ENCODE data around the gene CELF2.

CELF2 gene

GRCh38 chr10:10977978-10978377 is 39.7 kb upstream of the CELF2 start:
- no peaks in the 10 kb centered on the region for H3K4me1 ChIP-seq
- DNase-seq: no peak
- no peaks in the 10 kb centered on the region for H3K27me3 ChIP-seq
- no peak overlapping the region for H3K4me3 ChIP-seq (ENCODE audit: low read depth, low read length)
- no peaks in the 10 kb centered on the region for H3K36me3 ChIP-seq
- H3K9me3 ChIP-seq: no peaks in the 10 kb centered on the region
- no peak for TF ChIP-seq CTCF (IDR thresholded peaks at IDR 0.05; ENCODE audit: low read depth, low read length)

- DNase-seq: no peak
- no peaks in the 10 kb centered on the region for H3K9me3 ChIP-seq
- no peak overlapping the region for H3K4me3 ChIP-seq (ENCODE audit: low read depth, low read length)
- no peaks in the 10 kb centered on the region for H3K27me3 ChIP-seq
- TF ChIP-seq CTCF (IDR thresholded peaks at IDR 0.05; ENCODE audit: low read depth, low read length): no peak
- H3K36me3 ChIP-seq: no peaks in the 10 kb centered on the region
- H3K4me1 ChIP-seq: no peaks in the 10 kb centered on the region
Observed at GRCh38 chr10:10985361-10985760, 32.3 kb upstream of the CELF2 start.

GRCh38 chr10:10986606-10987005 is 31.1 kb upstream of the CELF2 start:
- no peaks in the 10 kb centered on the region for H3K4me1 ChIP-seq
- no peaks in the 10 kb centered on the region for H3K36me3 ChIP-seq
- no peaks in the 10 kb centered on the region for H3K9me3 ChIP-seq
- no peak overlapping the region for H3K4me3 ChIP-seq (ENCODE audit: low read depth, low read length)
- no peaks in the 10 kb centered on the region for H3K27me3 ChIP-seq
- no peak for DNase-seq
- no peak for TF ChIP-seq CTCF (IDR thresholded peaks at IDR 0.05; ENCODE audit: low read depth, low read length)

GRCh38 chr10:10987111-10987510 is 30.6 kb upstream of the CELF2 start:
- Histone ChIP-seq H3K27me3 (no peaks in the 10 kb centered on the region), H3K4me3 (ENCODE audit: low read depth, low read length) (no peak overlapping the region), H3K9me3 (no peaks in the 10 kb centered on the region), H3K36me3 (no peaks in the 10 kb centered on the region), H3K4me1 (no peaks in the 10 kb centered on the region)
- no peak for TF ChIP-seq CTCF (IDR thresholded peaks at IDR 0.05; ENCODE audit: low read depth, low read length)
- no peak for DNase-seq

- DNase-seq: no peak
- TF ChIP-seq CTCF (IDR thresholded peaks at IDR 0.05; ENCODE audit: low read depth, low read length): no peak
- Histone ChIP-seq H3K9me3 (no peaks in the 10 kb centered on the region), H3K36me3 (no peaks in the 10 kb centered on the region), H3K4me1 (no peaks in the 10 kb centered on the region), H3K27me3 (no peaks in the 10 kb centered on the region), H3K4me3 (ENCODE audit: low read depth, low read length) (no peak overlapping the region)
Observed at GRCh38 chr10:10989669-10990068, 28.0 kb upstream of the CELF2 start.

GRCh38 chr10:10991144-10991543 is 26.5 kb upstream of the CELF2 start:
- Histone ChIP-seq H3K4me3 (ENCODE audit: low read depth, low read length) (no peak overlapping the region), H3K4me1 (no peaks in the 10 kb centered on the region), H3K27me3 (no peaks in the 10 kb centered on the region), H3K9me3 (no peaks in the 10 kb centered on the region), H3K36me3 (no peaks in the 10 kb centered on the region)
- TF ChIP-seq CTCF (IDR thresholded peaks at IDR 0.05; ENCODE audit: low read depth, low read length): no peak
- DNase-seq: no peak

Measured in BE2C (cell line).